Effector CD8-positive, alpha-beta T cell (primary cell): ENCODE measurements around the gene SPATA24.
A peak's percentile ranks its signal among the peaks of the same experiment; 100 is the strongest.
"Not testable (repeated sequence)": the region's sequence is repeated elsewhere in the genome, so short reads cannot be mapped to it uniquely, and the experiment has no call there.

ENCODE experiments used
- DNase-seq: peaks from one replicate; lab custom pipeline; 2025; lab: John Stamatoyannopoulos, UW
- total RNA-seq, 4 experiments: gene quantifications; one replicate each; lab custom pipeline; 2026; lab: John Stamatoyannopoulos, UW

Gene SPATA24, protein sequence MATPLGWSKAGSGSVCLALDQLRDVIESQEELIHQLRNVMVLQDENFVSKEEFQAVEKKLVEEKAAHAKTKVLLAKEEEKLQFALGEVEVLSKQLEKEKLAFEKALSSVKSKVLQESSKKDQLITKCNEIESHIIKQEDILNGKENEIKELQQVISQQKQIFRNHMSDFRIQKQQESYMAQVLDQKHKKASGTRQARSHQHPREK
- 0.97 to 2.7 (median 1.9) reads per million in 4 experiments for total RNA-seq

- peak; percentile 97 for DNase-seq
Measured at GRCh38 chr5:139403787-139404483, at the start of gene SPATA24. Gene SPATA24 (minus strand): TSS chr5:139404089. CDS start chr5:139404060, 29 bp downstream.

DNA sequence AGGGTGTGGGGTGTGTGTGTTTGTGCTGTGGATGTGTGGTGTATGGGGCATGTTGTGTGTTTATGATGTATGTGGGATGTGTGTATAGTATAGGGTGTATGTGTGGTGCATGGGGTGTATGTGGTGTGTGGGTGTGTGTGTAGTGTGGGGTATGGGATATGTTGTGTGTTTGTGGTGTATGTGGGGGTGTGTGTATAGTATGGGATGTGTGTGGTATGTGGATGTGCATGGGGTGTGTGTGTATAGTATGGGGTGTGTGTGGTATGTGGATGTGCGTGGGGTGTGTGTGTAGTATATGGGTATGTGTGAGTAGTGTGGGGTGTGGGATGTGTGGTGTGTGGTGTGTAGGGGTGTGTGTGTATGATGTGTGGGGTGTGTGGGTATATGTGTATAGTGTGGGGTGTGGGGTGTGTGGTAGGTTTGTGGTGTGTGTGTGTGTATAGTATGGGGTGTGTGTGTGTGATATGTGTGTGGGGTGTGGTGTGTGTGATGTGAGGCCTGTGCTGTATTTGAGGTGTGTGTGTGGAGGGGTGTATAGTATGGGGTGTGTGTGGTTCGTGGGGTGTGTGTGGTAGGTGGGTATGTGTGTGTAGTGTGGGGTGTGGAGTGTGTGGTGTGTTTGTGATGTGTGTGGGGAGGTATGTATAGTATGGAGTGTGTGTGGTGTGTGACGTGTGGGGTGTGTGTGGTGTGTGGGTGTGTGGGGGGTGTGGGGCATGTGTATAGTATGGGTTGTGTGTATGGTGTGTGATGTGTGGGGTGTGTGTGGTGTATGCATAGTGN is 48.2 kb upstream of the SPATA24 start:
- DNase-seq: no peak

DNA sequence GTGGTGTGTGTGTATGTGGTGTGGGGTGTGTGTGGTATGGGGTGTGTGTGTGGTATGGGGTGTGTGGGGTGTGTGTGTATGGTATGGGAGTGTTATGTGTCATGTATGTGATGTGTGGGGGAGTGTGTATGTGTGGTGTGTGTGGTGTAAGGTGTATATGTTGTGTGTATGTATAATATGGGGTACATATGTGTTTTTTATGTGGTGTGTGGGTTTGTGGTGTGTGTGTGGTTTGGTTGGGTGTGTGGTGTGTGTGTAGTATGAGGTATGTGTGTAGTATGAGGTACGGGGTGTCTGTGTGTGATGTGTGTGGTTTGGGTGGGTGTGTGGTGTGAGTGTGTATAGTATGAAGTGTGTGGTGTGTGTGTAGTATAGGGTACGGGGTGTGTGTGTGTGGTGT is 47.3 kb upstream of the SPATA24 start:
- DNase-seq: no peak

DNA sequence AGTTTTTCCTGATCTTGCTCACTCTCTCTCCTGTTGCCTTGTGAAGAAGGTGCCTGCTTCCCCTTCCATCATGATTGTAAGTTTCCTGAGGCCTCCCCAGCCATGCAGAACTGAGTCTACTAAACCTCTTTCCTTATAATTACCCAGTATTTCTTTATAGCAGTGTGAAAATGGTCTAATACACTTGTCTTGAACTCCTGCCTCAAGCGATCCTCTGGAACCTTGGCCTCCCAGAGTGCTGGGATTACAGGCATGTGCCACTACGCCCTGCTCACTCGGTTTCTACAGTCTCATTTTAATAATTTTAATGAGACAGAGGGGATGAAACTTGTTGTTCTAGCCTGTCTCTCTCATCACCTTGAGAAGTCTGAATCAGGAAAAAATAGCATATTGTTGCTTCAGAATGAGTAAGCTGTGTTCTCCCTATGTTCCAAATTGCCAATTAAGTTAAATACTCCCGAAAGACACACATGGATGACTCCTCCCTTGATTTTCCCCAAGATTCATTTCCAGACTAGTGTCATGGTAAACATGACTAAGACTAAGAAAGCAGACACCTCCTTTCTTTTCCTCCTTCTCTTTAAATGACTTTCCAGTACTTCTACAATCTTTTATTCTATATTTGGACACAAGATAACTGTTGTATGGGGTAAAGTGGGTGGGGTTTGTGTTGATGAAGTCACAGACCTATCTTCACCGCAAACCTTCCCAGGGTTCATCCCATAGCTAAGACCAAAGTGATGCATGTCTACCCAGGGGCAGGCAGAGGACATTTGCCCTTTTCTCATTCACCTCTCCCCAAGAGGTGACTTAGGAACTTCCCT is 43.3 kb upstream of the SPATA24 start:
- DNase-seq: no peak

GRCh38 chr5:139445325-139446170 is 41.7 kb upstream of the SPATA24 start:
- no peak for DNase-seq

DNA sequence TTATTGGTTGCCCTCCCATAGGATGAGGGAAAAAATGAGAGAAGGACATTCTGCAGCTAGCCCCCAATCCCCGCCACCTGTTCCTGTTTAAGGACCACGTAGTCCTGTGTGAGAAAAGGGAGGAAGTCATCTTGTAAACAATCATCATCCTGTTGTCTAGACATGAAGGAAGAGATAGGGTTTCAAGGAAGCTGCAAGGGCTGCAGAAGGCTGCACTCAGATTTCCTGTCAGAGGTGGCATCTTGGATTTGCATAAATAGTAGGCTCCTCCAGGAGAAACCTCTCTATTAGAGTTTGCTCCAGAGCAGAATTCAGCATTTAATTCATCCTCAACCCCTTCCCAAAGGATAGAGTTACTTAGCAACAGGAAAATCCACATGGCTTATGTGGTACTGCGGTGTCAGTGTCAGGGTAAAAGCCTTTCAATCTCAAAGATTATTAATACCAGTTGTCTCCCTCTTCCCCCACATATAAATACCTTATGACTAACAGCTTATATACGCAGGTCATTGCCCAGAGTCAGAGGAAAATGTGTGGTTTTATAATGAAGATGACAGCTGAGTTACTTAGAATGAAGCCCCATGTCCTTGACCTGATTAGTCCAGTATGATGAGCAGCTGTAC is 40.1 kb upstream of the SPATA24 start:
- no peak for DNase-seq

DNA sequence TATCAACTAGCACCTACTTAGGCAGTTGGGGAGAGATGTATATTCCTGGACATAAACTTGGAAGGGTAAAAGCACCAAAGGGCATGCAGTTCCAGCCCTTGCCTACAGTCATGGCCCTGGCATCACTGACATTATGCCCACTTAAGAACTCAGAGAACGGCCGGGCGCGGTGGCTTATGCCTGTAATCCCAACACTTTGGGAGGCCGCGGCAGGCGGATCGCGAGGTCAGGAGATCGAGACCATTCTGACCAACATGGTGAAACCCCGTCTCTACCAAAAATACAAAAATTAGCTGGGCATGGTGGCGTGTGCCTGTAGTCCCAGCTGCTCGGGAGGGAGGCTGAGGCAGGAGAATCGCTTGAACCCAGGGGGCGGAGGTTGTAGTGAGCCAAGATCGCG is 36.5 kb upstream of the SPATA24 start:
- not testable (repeated sequence) for DNase-seq

GRCh38 chr5:139439013-139439903 is 35.4 kb upstream of the SPATA24 start, which contains the start of gene DNAJC18:
Gene DNAJC18 (minus strand): TSS chr5:139439525. CDS start chr5:139439445, 80 bp downstream.
- DNase-seq: peak; percentile 87

DNA sequence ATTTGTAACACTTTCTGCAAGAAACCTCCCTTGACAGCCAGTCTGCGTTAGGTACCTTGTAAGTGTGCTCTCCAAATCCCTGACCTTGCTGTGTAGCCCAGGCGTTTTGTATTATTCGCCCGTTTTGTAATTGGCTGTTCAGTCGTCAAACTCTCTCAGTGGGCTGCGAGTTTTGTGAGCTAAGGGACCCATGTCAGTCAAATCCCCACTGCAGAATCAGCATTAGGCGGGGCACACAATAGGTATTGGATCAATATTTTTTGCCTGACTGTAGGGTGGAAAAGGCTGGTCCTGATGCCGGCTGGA is 34.8 kb upstream of the SPATA24 start:
- no peak for DNase-seq

GRCh38 chr5:139435676-139436075 is 31.8 kb upstream of the SPATA24 start:
- no peak for DNase-seq

DNA sequence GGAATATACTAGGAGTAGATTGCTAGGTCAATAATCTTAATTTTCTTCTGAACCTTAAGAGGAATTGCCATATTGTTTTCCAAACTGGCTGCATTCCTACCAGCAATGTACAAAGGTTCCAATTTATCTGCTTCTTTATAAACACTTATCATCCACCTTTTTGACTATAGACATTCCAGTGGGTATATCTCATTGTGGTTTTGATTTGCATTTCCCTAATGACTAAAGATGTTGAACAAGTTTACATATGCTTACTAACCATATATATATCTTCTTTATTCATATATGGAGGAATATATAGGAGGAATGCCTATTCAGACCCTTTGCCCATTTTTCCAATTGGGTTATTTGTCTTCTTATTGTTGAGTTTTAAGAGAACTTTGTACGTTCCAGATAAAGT is 27.8 kb upstream of the SPATA24 start:
- DNase-seq: no peak

GRCh38 chr5:139430015-139430414 is 26.1 kb upstream of the SPATA24 start:
- DNase-seq: no peak

GRCh38 chr5:139426203-139426885 is 22.5 kb upstream of the SPATA24 start:
- no peak for DNase-seq

- DNase-seq: no peak
Measured at GRCh38 chr5:139425497-139425896, 21.6 kb upstream of the SPATA24 start.

GRCh38 chr5:139422307-139422893 is 18.5 kb upstream of the SPATA24 start:
- peak; percentile 17 for DNase-seq

DNA sequence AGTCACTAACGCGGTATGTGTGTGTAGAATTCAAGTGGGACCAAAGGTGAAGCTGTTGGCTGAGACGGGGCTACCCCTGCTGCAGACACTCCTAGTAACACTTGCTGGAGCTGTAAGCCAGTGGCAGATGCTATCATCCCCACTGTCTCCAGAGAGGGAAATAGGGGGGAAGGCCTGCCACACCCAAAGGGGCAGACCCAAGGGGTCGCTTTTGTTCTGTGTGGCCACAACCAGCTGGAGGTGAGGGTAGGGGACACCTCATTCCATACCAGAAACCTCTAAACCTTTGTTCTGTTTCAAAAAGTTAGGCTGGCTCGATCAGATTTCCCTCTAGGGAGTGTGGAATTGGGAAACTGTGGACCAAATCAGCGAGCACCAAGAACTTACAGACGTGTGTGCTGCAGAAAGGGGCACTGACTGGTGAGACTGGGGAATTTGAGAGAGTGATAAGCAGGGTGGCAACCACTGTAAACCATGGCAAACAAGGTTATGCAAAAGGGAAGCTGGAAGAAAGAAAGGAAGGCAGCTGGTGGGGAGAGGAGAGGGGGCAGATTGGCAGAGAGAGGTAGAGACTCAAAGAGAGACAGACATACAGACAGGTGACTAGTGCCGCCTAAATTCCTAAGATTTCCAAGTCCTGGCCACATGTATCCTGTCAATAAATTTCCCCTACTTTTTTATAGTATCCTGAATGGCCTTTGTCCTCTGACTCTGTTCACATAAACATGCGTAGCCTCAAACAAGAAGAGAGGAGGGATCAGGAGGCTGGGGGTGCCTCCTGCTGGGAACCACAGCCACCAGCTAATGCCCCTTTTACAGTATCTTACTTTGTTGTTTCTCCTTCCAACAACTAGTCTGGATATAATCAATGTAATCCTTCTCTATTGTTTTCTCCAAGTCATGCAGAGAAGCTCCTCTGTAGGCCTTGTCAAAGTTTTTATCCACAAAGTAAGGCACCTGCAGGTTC is 15.6 kb upstream of the SPATA24 start:
- DNase-seq: no peak

- DNase-seq: no peak
Measured at GRCh38 chr5:139418793-139419192, 14.9 kb upstream of the SPATA24 start.
